ENCODE measurements around the gene TMEM141.
"Not testable (repeated sequence)": the region's sequence is repeated elsewhere in the genome, so short reads cannot be mapped to it uniquely, and the experiment has no call there.

The TMEM141 gene

DNA sequence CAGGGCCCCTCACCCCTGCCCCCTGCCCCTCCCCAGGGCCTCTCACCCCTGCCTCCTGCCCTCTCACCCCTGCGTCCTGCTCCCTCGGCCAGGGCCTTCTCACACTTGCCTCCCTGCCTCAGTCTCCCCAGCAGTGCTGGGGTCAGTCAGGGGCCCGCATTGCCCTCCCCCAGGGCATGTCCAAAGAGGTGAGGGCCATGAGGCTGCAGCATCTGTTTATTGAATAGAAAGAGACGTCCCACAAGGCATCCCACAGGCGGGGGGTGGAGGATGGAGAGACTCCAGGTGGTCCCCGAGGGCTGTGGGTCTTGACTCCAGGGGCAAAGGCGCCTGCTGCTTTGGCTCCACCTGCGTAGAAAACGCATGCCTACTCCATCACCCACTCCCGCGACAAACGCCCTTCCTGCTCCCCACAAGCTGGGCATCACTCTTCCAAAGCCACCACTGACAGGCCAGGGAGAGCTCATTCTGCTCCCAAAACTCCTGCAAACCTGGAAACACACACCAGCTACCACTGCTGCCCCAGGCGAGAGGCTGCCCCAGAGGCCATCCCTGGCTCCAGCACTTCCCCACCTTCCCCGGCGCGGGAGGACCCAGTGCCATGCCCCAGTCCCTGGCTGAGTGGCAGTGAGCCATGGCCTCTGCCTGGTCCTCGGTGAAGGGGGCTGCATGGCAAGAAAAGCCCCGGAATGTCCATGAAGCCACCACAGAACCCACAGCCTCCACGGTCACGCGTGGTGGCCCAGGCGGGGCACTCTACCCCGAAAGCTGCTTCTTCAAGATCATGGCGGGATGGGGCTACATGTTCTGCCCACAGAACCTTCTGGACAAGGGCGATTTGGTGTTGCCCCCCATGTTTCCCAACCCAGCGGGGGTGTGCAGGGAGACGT is 31.5 kb upstream of the TMEM141 start:
- H3K27ac ChIP-seq (ENCODE audit: poor library complexity, severe bottlenecking): no peak overlapping the region
- no peaks in the 10 kb centered on the region for H3K27me3 ChIP-seq (ENCODE audit: insufficient read depth, poor library complexity, severe bottlenecking)
- DNase-seq (ENCODE audit: low spot score) (peak; percentile 62), ATAC-seq (ENCODE audit: low read depth) (no peak)
- H3K36me3 ChIP-seq (ENCODE audit: low read depth): no peaks in the 10 kb centered on the region
- no peaks in the 10 kb centered on the region for H3K4me1 ChIP-seq (ENCODE audit: insufficient read depth, poor library complexity, severe bottlenecking)
- no peaks in the 10 kb centered on the region for H3K9me3 ChIP-seq (ENCODE audit: severe bottlenecking)
- no peak overlapping the region for H3K4me3 ChIP-seq (ENCODE audit: severe bottlenecking)
- TF ChIP-seq, protein P1, sequence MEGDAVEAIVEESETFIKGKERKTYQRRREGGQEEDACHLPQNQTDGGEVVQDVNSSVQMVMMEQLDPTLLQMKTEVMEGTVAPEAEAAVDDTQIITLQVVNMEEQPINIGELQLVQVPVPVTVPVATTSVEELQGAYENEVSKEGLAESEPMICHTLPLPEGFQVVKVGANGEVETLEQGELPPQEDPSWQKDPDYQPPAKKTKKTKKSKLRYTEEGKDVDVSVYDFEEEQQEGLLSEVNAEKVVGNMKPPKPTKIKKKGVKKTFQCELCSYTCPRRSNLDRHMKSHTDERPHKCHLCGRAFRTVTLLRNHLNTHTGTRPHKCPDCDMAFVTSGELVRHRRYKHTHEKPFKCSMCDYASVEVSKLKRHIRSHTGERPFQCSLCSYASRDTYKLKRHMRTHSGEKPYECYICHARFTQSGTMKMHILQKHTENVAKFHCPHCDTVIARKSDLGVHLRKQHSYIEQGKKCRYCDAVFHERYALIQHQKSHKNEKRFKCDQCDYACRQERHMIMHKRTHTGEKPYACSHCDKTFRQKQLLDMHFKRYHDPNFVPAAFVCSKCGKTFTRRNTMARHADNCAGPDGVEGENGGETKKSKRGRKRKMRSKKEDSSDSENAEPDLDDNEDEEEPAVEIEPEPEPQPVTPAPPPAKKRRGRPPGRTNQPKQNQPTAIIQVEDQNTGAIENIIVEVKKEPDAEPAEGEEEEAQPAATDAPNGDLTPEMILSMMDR (IDR thresholded peaks at IDR 0.05; ENCODE audit: poor library complexity, severe bottlenecking): no peak

- TF ChIP-seq, protein P1 (IDR thresholded peaks at IDR 0.05; ENCODE audit: poor library complexity, severe bottlenecking): no peak
- Histone ChIP-seq H3K27me3 (ENCODE audit: insufficient read depth, poor library complexity, severe bottlenecking) (no peaks in the 10 kb centered on the region), H3K27ac (ENCODE audit: poor library complexity, severe bottlenecking) (no peak overlapping the region), H3K4me1 (ENCODE audit: insufficient read depth, poor library complexity, severe bottlenecking) (no peaks in the 10 kb centered on the region), H3K36me3 (ENCODE audit: low read depth) (no peaks in the 10 kb centered on the region), H3K4me3 (ENCODE audit: severe bottlenecking) (no peak overlapping the region), H3K9me3 (ENCODE audit: severe bottlenecking) (no peaks in the 10 kb centered on the region)
- ATAC-seq (ENCODE audit: low read depth) (no peak), DNase-seq (ENCODE audit: low spot score) (peak; percentile 58)
Observed at GRCh38 chr9:136760424-136760823, 30.7 kb upstream of the TMEM141 start.

DNA sequence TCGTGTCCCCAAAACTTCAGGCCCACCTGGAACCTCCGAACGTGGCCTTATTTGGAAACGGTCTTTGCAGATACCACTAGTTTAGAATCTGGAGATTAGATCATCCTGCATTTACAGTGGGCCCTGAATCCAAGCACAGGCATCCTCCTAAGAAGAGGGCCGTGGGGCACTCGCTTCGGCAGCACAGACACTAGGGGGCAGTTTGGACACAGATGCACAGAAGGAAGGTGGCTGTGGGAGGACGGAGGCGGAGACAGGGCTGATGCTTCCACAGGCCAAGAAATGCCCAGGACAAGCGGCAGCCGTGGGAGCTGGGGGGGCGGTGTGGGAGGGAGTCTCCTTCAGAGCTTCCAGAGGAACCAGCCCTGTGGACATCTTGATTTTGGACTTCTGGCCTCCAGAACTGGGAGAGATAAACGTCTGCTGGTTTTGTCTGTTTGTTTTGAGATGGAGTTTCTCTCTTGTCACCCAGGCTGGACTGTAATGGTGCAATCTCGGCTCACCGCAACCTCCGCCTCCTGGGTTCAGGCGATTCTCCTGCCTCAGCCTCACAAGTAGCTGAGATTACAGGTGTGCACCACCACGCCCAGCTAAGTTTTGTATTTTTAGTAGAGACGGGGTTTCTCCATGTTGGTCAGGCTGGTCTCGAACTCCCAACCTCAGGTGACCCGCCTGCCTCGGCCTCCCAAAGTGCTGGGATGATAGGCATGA is 30.2 kb upstream of the TMEM141 start:
- not testable (repeated sequence) for H3K4me3 ChIP-seq (ENCODE audit: severe bottlenecking); H3K27ac ChIP-seq (ENCODE audit: poor library complexity, severe bottlenecking); H3K4me1 ChIP-seq (ENCODE audit: insufficient read depth, poor library complexity, severe bottlenecking); H3K27me3 ChIP-seq (ENCODE audit: insufficient read depth, poor library complexity, severe bottlenecking); H3K36me3 ChIP-seq (ENCODE audit: low read depth); H3K9me3 ChIP-seq (ENCODE audit: severe bottlenecking)
- TF ChIP-seq, protein P1 (IDR thresholded peaks at IDR 0.05; ENCODE audit: poor library complexity, severe bottlenecking): peak; percentile 59
- peak; percentile 80 for ATAC-seq (ENCODE audit: low read depth)
- DNase-seq (ENCODE audit: low spot score): peak; percentile 72

- Histone ChIP-seq H3K4me3 (ENCODE audit: severe bottlenecking) (no peak overlapping the region), H3K36me3 (ENCODE audit: low read depth) (no peaks in the 10 kb centered on the region), H3K27me3 (ENCODE audit: insufficient read depth, poor library complexity, severe bottlenecking) (no peaks in the 10 kb centered on the region), H3K9me3 (ENCODE audit: severe bottlenecking) (no peaks in the 10 kb centered on the region), H3K4me1 (ENCODE audit: insufficient read depth, poor library complexity, severe bottlenecking) (no peaks in the 10 kb centered on the region), H3K27ac (ENCODE audit: poor library complexity, severe bottlenecking) (no peak overlapping the region)
- DNase-seq (ENCODE audit: low spot score): no peak
- TF ChIP-seq, protein P1 (IDR thresholded peaks at IDR 0.05; ENCODE audit: poor library complexity, severe bottlenecking): no peak
- ATAC-seq (ENCODE audit: low read depth): no peak
Observed at GRCh38 chr9:136761545-136761981, 29.6 kb upstream of the TMEM141 start.

All from RWPE2 (cell line).